LNCaP clone FGC (cell line): Measurements from ENCODE around the gene FGF18.

ENCODE experiments used
- DNase-seq: peaks from one replicate; pipeline ENCODE4 v3.0.0-alpha.2; 2011; ENCODE audit warnings: low read depth
- H3K4me3 ChIP-seq: 2 replicates; pipeline ENCODE4 v1.5.1; 2011; ENCODE audit warnings: mild to moderate bottlenecking, low read depth, low read length, control low read depth
- CTCF ChIP-seq: IDR thresholded peaks from 2 replicates; pipeline ENCODE4 v1.5.1; 2012; ENCODE audit warnings: mild to moderate bottlenecking; ENCODE audit not compliant: control insufficient read depth, insufficient read depth; ENCODE audit errors: extremely low read depth

FGF18 gene

GRCh38 chr5:171421331-171422262 lies 2.1 kb downstream of the FGF18 start:
- no peak for DNase-seq
- no peak for TF ChIP-seq CTCF

GRCh38 chr5:171422495-171422894 lies 3.0 kb downstream of the FGF18 start:
- no peak overlapping the region for H3K4me3 ChIP-seq
- DNase-seq = no peak
- TF ChIP-seq CTCF = no peak

More at GRCh38 chr5:171421331-171422262, 2.1 kb downstream of the FGF18 start:
- no peak overlapping the region for H3K4me3 ChIP-seq

- TF ChIP-seq CTCF = no peak
- no peak overlapping the region for H3K4me3 ChIP-seq
- DNase-seq = no peak
Observed at GRCh38 chr5:171422902-171423663, 3.6 kb downstream of the FGF18 start.

- no peak overlapping the region for H3K4me3 ChIP-seq
- DNase-seq = no peak
- no peak for TF ChIP-seq CTCF
Observed at GRCh38 chr5:171424726-171425125, 5.3 kb downstream of the FGF18 start.

GRCh38 chr5:171425596-171426244 lies 6.3 kb downstream of the FGF18 start:
- DNase-seq = no peak

More at GRCh38 chr5:171425596-171426244, 6.3 kb downstream of the FGF18 start:
- no peak overlapping the region for H3K4me3 ChIP-seq
- no peak for TF ChIP-seq CTCF
